Fibroblast of skin of left quadriceps (primary cell): ENCODE data around the gene SAMD10.
"Not testable (repeated sequence)": the region's sequence is repeated elsewhere in the genome, so short reads cannot be mapped to it uniquely, and the experiment has no call there.

ENCODE experiments used
- DNase-seq, 2 experiments: peaks; one replicate each; pipeline ENCODE4 v3.0.0-alpha.2; 2013; ENCODE audit warnings: low read depth in 2 of 2

The SAMD10 gene

GRCh38 chr20:63941282-63942081 is 38.0 kb downstream of the SAMD10 start:
- DNase-seq, result no peak

- DNase-seq, result no peak
Measured at GRCh38 chr20:63940472-63941266, 38.8 kb downstream of the SAMD10 start.

- DNase-seq, result no peak
Measured at GRCh38 chr20:63940071-63940471, 39.4 kb downstream of the SAMD10 start.

- DNase-seq, result no peak
Measured at GRCh38 chr20:63939061-63939935, 40.1 kb downstream of the SAMD10 start.

- no peak for DNase-seq
Measured at GRCh38 chr20:63937596-63937995, 41.8 kb downstream of the SAMD10 start.

- no peak for DNase-seq
Measured at GRCh38 chr20:63935447-63935846, 44.0 kb downstream of the SAMD10 start.

- no peak for DNase-seq
Measured at GRCh38 chr20:63934271-63935068, 45.0 kb downstream of the SAMD10 start.

GRCh38 chr20:63933646-63934045 is 45.8 kb downstream of the SAMD10 start:
- no peak for DNase-seq

GRCh38 chr20:63932606-63933160 is 46.8 kb downstream of the SAMD10 start:
- no peak for DNase-seq

- no peak for DNase-seq
Measured at GRCh38 chr20:63931735-63932134, 47.7 kb downstream of the SAMD10 start.

- DNase-seq, result no peak
Measured at GRCh38 chr20:63930971-63931553, 48.4 kb downstream of the SAMD10 start.

- not testable (repeated sequence) for DNase-seq
Measured at GRCh38 chr20:63929473-63929883, 50.0 kb downstream of the SAMD10 start.

- DNase-seq, result no peak
Measured at GRCh38 chr20:63929071-63929470, 50.4 kb downstream of the SAMD10 start.

GRCh38 chr20:63926298-63926697 is 53.1 kb downstream of the SAMD10 start:
- no peak for DNase-seq

GRCh38 chr20:63924241-63924640 is 55.2 kb downstream of the SAMD10 start:
- DNase-seq, result no peak
